HG03575 (cell line): ENCODE results near the gene NPAS2.

Experiments
- ATAC-seq: cut with Tn5 transposase; IDR thresholded peaks from one replicate; pipeline ENCODE4 v1.9.1; 2021; ENCODE audit not compliant: unreplicated experiment, insufficient number of reproducible peaks, low FRiP score; ENCODE audit errors: extremely low read depth

Gene NPAS2

GRCh38 chr2:100819370-100820272 is at the start of gene NPAS2:
TSS of gene NPAS2 (plus strand) at chr2:100820139. CDS start at chr2:100904755, 84,616 bp downstream.
- ATAC-seq, result no peak

GRCh38 chr2:100771125-100771524 is 48.8 kb upstream of the NPAS2 start:
- ATAC-seq, result no peak

- no peak for ATAC-seq
These were observed 46.4 kb upstream of the NPAS2 start for GRCh38 chr2:100773538-100773937.

GRCh38 chr2:100776445-100776844 is 43.5 kb upstream of the NPAS2 start:
- no peak for ATAC-seq

- no peak for ATAC-seq
These were observed 41.1 kb upstream of the NPAS2 start for GRCh38 chr2:100778637-100779450.

GRCh38 chr2:100779908-100780202 is 40.1 kb upstream of the NPAS2 start:
- ATAC-seq, result no peak

- no peak for ATAC-seq
These were observed 39.5 kb upstream of the NPAS2 start for GRCh38 chr2:100780203-100781008.

- no peak for ATAC-seq
These were observed 39.0 kb upstream of the NPAS2 start for GRCh38 chr2:100781009-100781325.

GRCh38 chr2:100781523-100782379 is 38.2 kb upstream of the NPAS2 start:
- ATAC-seq, result no peak

GRCh38 chr2:100782380-100782878 is 37.5 kb upstream of the NPAS2 start:
- ATAC-seq, result no peak

- ATAC-seq, result no peak
These were observed 36.0 kb upstream of the NPAS2 start for GRCh38 chr2:100783987-100784386.

GRCh38 chr2:100784681-100785080 is 35.3 kb upstream of the NPAS2 start:
- no peak for ATAC-seq

- no peak for ATAC-seq
These were observed 34.2 kb upstream of the NPAS2 start for GRCh38 chr2:100785626-100786296.

GRCh38 chr2:100786297-100786658 is 33.7 kb upstream of the NPAS2 start:
- ATAC-seq, result no peak

GRCh38 chr2:100786985-100787384 is 33.0 kb upstream of the NPAS2 start:
- no peak for ATAC-seq

GRCh38 chr2:100789361-100789760 is 30.6 kb upstream of the NPAS2 start:
- no peak for ATAC-seq

- ATAC-seq, result no peak
These were observed 28.5 kb upstream of the NPAS2 start for GRCh38 chr2:100791294-100791935.

- ATAC-seq, result no peak
These were observed 28.0 kb upstream of the NPAS2 start for GRCh38 chr2:100791936-100792308.
